NCI-H748 (cell line): ENCODE data around the gene SLN.
A peak's percentile ranks its signal among the peaks of the same experiment; 100 is the strongest.

Experiments used
- DNase-seq: peaks from one replicate; lab custom pipeline; 2025; ENCODE audit not compliant: unreplicated experiment; lab: John Stamatoyannopoulos, UW

SLN gene

GRCh38 chr11:107688322-107688918 is 23.4 kb downstream of the SLN start:
- no peak for DNase-seq

- no peak for DNase-seq
Observed at GRCh38 chr11:107683807-107684206, 28.0 kb downstream of the SLN start.

- DNase-seq = no peak
Observed at GRCh38 chr11:107683061-107683460, 28.8 kb downstream of the SLN start.

GRCh38 chr11:107682572-107682971 is 29.3 kb downstream of the SLN start:
- no peak for DNase-seq

GRCh38 chr11:107682171-107682570 is 29.7 kb downstream of the SLN start:
- DNase-seq = no peak

GRCh38 chr11:107679255-107680024 is 32.4 kb downstream of the SLN start:
- no peak for DNase-seq

GRCh38 chr11:107678632-107678971 is 33.3 kb downstream of the SLN start:
- no peak for DNase-seq

GRCh38 chr11:107677924-107678631 is 33.8 kb downstream of the SLN start:
- no peak for DNase-seq

GRCh38 chr11:107676336-107677057 is 35.4 kb downstream of the SLN start:
- DNase-seq = no peak

GRCh38 chr11:107675902-107676301 is 36.0 kb downstream of the SLN start:
- no peak for DNase-seq

GRCh38 chr11:107669893-107670601 is 41.8 kb downstream of the SLN start:
- DNase-seq = no peak

- DNase-seq = no peak
Observed at GRCh38 chr11:107669191-107669740, 42.6 kb downstream of the SLN start.

- no peak for DNase-seq
Observed at GRCh38 chr11:107666911-107667613, 44.8 kb downstream of the SLN start.

GRCh38 chr11:107665018-107665417 is 46.8 kb downstream of the SLN start:
- DNase-seq = peak; percentile 15

GRCh38 chr11:107661656-107662055 is 50.2 kb downstream of the SLN start:
- DNase-seq = no peak

GRCh38 chr11:107660066-107660465 is 51.8 kb downstream of the SLN start:
- DNase-seq = no peak

GRCh38 chr11:107659310-107659709 is 52.5 kb downstream of the SLN start:
- DNase-seq = no peak
